Neural progenitor cell (in vitro differentiated cells): ENCODE results near the gene GALNT2. TPM values are rescaled to one million over a fixed set of nuclear protein-coding genes. Genes with fewer than 3 reads are reported as not detected.

Experiments
- DNase-seq: peaks from one replicate; pipeline ENCODE4 v3.0.0-alpha.2; 2016; ENCODE audit warnings: low spot score
- H2AFZ ChIP-seq: fragments of 200-600 bp; sonication (generic); replicated peaks from 2 replicates; pipeline ENCODE4 v1.6.1; 2016; ENCODE audit warnings: antibody characterized with exemption
- H3F3A ChIP-seq: fragments of 200-600 bp; sonication (generic); 2 replicates; pipeline ENCODE4 v1.6.1; 2016; ENCODE audit warnings: antibody characterized with exemption, low read depth
- H3K27ac ChIP-seq: fragments of 200-600 bp; sonication (generic); 2 replicates; pipeline ENCODE4 v1.5.1; 2016; ENCODE audit warnings: mild to moderate bottlenecking
- H3K27me3 ChIP-seq: fragments of 200-600 bp; sonication (generic); 2 replicates; pipeline ENCODE4 v1.6.1; 2016; ENCODE audit warnings: mild to moderate bottlenecking, moderate library complexity
- H3K36me3 ChIP-seq: fragments of 200-600 bp; sonication (generic); 2 replicates; pipeline ENCODE4 v1.5.1; 2016
- H3K4me1 ChIP-seq: fragments of 200-600 bp; sonication (generic); 2 replicates; pipeline ENCODE4 v1.6.1; 2016; ENCODE audit warnings: mixed run types
- H3K4me2 ChIP-seq: fragments of 200-600 bp; sonication (generic); 2 replicates; pipeline ENCODE4 v1.6.1; 2016
- H3K4me3 ChIP-seq: fragments of 200-600 bp; sonication (generic); 2 replicates; pipeline ENCODE4 v1.5.1; 2016
- H3K79me2 ChIP-seq: fragments of 200-600 bp; sonication (generic); 2 replicates; pipeline ENCODE4 v1.6.1; 2016; ENCODE audit warnings: low read depth
- H3K9ac ChIP-seq: fragments of 200-600 bp; sonication (generic); 2 replicates; pipeline ENCODE4 v1.6.1; 2016
- H3K9me3 ChIP-seq: fragments of 200-600 bp; sonication (generic); 2 replicates; pipeline ENCODE4 v1.5.1; 2016; ENCODE audit warnings: low read depth
- H4K20me1 ChIP-seq: fragments of 200-600 bp; sonication (generic); 2 replicates; pipeline ENCODE4 v1.6.1; 2016; ENCODE audit warnings: low read depth
- H3K27ac Mint-ChIP-seq: 3 replicates; pipeline ENCODE4 v1.8.0; 2021; ENCODE audit warnings: mixed read lengths
- H3K27me3 Mint-ChIP-seq: 2 replicates; pipeline ENCODE4 v1.8.0; 2022; ENCODE audit warnings: low read depth, mild to moderate bottlenecking, inconsistent platforms, moderate library complexity, mixed read lengths; ENCODE audit not compliant: insufficient read depth
- H3K36me3 Mint-ChIP-seq: 3 replicates; pipeline ENCODE4 v1.8.0; 2021; ENCODE audit warnings: mixed read lengths
- H3K4me1 Mint-ChIP-seq: 3 replicates; pipeline ENCODE4 v1.8.0; 2021; ENCODE audit warnings: mixed read lengths
- H3K4me3 Mint-ChIP-seq: 3 replicates; pipeline ENCODE4 v1.8.0; 2021; ENCODE audit warnings: mild to moderate bottlenecking, moderate library complexity, mixed read lengths
- H3K9me3 Mint-ChIP-seq: 3 replicates; pipeline ENCODE4 v1.8.0; 2020; ENCODE audit warnings: mixed read lengths
- CTCF ChIP-seq: fragments of 200-600 bp; sonication (generic); IDR thresholded peaks from 2 replicates; pipeline ENCODE4 v1.5.1; 2017; ENCODE audit warnings: antibody characterized with exemption, mild to moderate bottlenecking
- EZH2 ChIP-seq: fragments of 200-600 bp; sonication (generic); IDR thresholded peaks from 2 replicates; pipeline ENCODE4 v1.6.1; 2017; ENCODE audit warnings: antibody characterized with exemption, mild to moderate bottlenecking, moderate library complexity
- EZH2phosphoT487 ChIP-seq: fragments of 200-600 bp; sonication (generic); IDR thresholded peaks from 2 replicates; pipeline ENCODE4 v1.6.1; 2017; ENCODE audit warnings: antibody characterized with exemption
- total RNA-seq: library from RNA; depleted of rRNA; stranded (reverse); fragments of >200 nt; gene quantifications from 2 replicates; pipeline ENCODE4 v1.2.3, GENCODE V29; 2015; ENCODE audit warnings: low replicate concordance

The GALNT2 gene
- total RNA-seq, 1 donor from 2014 or later, result 37.6 TPM

- Mint-ChIP-seq H3K4me1 (no peaks in the 10 kb centered on the region), H3K9me3 (peaks cover 7% of the 10 kb centered on the region), H3K27me3 (no peaks in the 10 kb centered on the region), H3K27ac (no peak overlapping the region), H3K4me3 (no peak overlapping the region), H3K36me3 (no peaks in the 10 kb centered on the region)
- DNase-seq, result no peak
- Histone ChIP-seq H3K9ac (no peak overlapping the region), H3K9me3 (peaks cover 6% of the 10 kb centered on the region), H3K36me3 (no peaks in the 10 kb centered on the region), H3K79me2 (no peaks in the 10 kb centered on the region), H3K27me3 (no peaks in the 10 kb centered on the region), H3K4me1 (no peaks in the 10 kb centered on the region), H2AFZ (no peak overlapping the region), H3F3A (no peaks in the 10 kb centered on the region), H3K27ac (no peak overlapping the region), H3K4me3 (no peak overlapping the region), H4K20me1 (no peaks in the 10 kb centered on the region), H3K4me2 (no peak overlapping the region)
- TF ChIP-seq EZH2, result no peak
- no peak for TF ChIP-seq EZH2phosphoT487
- no peak for TF ChIP-seq CTCF
These were observed 34.3 kb upstream of the GALNT2 start for GRCh38 chr1:230032516-230033281.

GRCh38 chr1:230037261-230037660 lies 29.8 kb upstream of the GALNT2 start:
- peaks cover 2% of the 10 kb centered on the region for H3K36me3 Mint-ChIP-seq
- no peaks in the 10 kb centered on the region for H3K4me1 Mint-ChIP-seq
- H3K79me2 ChIP-seq, result no peaks in the 10 kb centered on the region
- no peaks in the 10 kb centered on the region for H3K4me1 ChIP-seq
- peaks cover 6% of the 10 kb centered on the region for H3K9me3 ChIP-seq
- H3F3A ChIP-seq, result no peaks in the 10 kb centered on the region
- H3K27ac ChIP-seq, result no peak overlapping the region
- H3K4me3 Mint-ChIP-seq, result no peak overlapping the region
- no peak overlapping the region for H3K27ac Mint-ChIP-seq
- no peak overlapping the region for H3K4me2 ChIP-seq
- H4K20me1 ChIP-seq, result no peaks in the 10 kb centered on the region
- H3K36me3 ChIP-seq, result no peaks in the 10 kb centered on the region
- no peaks in the 10 kb centered on the region for H3K27me3 Mint-ChIP-seq
- H3K27me3 ChIP-seq, result no peaks in the 10 kb centered on the region
- no peak overlapping the region for H3K9ac ChIP-seq
- DNase-seq, result no peak
- no peak overlapping the region for H3K4me3 ChIP-seq
- H2AFZ ChIP-seq, result peak overlapping the region; percentile 62
- TF ChIP-seq EZH2 (no peak), CTCF (no peak), EZH2phosphoT487 (no peak)
- peaks cover 7% of the 10 kb centered on the region for H3K9me3 Mint-ChIP-seq

GRCh38 chr1:230040440-230040839 lies 26.6 kb upstream of the GALNT2 start:
- H3K27ac ChIP-seq, result no peak overlapping the region
- no peak overlapping the region for H3K9ac ChIP-seq
- Mint-ChIP-seq H3K4me3 (no peak overlapping the region), H3K27ac (no peak overlapping the region), H3K4me1 (no peaks in the 10 kb centered on the region), H3K36me3 (peaks cover 2% of the 10 kb centered on the region), H3K27me3 (no peaks in the 10 kb centered on the region), H3K9me3 (peaks cover 9% of the 10 kb centered on the region)
- peaks cover 5% of the 10 kb centered on the region for H3K9me3 ChIP-seq
- no peak overlapping the region for H3K4me2 ChIP-seq
- no peaks in the 10 kb centered on the region for H3K36me3 ChIP-seq
- H3F3A ChIP-seq, result no peaks in the 10 kb centered on the region
- TF ChIP-seq CTCF (no peak), EZH2phosphoT487 (no peak), EZH2 (no peak)
- no peak overlapping the region for H3K4me3 ChIP-seq
- no peaks in the 10 kb centered on the region for H3K27me3 ChIP-seq
- no peaks in the 10 kb centered on the region for H4K20me1 ChIP-seq
- H3K79me2 ChIP-seq, result no peaks in the 10 kb centered on the region
- no peaks in the 10 kb centered on the region for H3K4me1 ChIP-seq
- no peak overlapping the region for H2AFZ ChIP-seq
- DNase-seq, result no peak
